Endodermal cell (in vitro differentiated cells): ENCODE measurements around the gene NF1. TPM values are rescaled to one million over a fixed set of nuclear protein-coding genes. Genes with fewer than 3 reads are reported as not detected.

Experiments
- DNase-seq: peaks from one replicate; pipeline ENCODE4 v3.0.0-alpha.2; 2017
- H3K27ac ChIP-seq: 2 replicates; pipeline ENCODE4 v1.5.1; 2013; ENCODE audit warnings: mild to moderate bottlenecking, low read depth, low read length, moderate library complexity
- H3K27me3 ChIP-seq: 2 replicates; pipeline ENCODE4 v1.6.1; 2013; ENCODE audit warnings: mild to moderate bottlenecking, low read length, moderate library complexity; ENCODE audit not compliant: insufficient read depth, control insufficient read depth, poor library complexity, severe bottlenecking
- H3K36me3 ChIP-seq: 2 replicates; pipeline ENCODE4 v1.7.0; 2013; ENCODE audit warnings: mild to moderate bottlenecking, low read length, moderate library complexity; ENCODE audit not compliant: control insufficient read depth, insufficient read depth
- H3K4me1 ChIP-seq: one replicate; pipeline ENCODE4 v1.7.0; 2013; ENCODE audit warnings: low read length; ENCODE audit not compliant: control insufficient read depth, insufficient read depth
- H3K4me3 ChIP-seq: 2 replicates; pipeline ENCODE4 v1.5.1; 2013; ENCODE audit warnings: mild to moderate bottlenecking, low read length, moderate library complexity
- H3K9ac ChIP-seq: 2 replicates; pipeline ENCODE4 v1.6.1; 2013; ENCODE audit warnings: mild to moderate bottlenecking, low read length, moderate library complexity; ENCODE audit not compliant: poor library complexity, severe bottlenecking; ENCODE audit errors: extremely low read depth
- H3K9me3 ChIP-seq: 2 replicates; pipeline ENCODE4 v1.6.1; 2013; ENCODE audit warnings: mild to moderate bottlenecking, low read length, moderate library complexity; ENCODE audit not compliant: control insufficient read depth
- H3K27ac Mint-ChIP-seq: 2 replicates; pipeline ENCODE4 v1.8.0; 2020; ENCODE audit warnings: mixed read lengths
- H3K27me3 Mint-ChIP-seq: 2 replicates; pipeline ENCODE4 v1.8.0; 2021; ENCODE audit warnings: mild to moderate bottlenecking, mixed read lengths; ENCODE audit not compliant: insufficient read depth
- H3K36me3 Mint-ChIP-seq: 2 replicates; pipeline ENCODE4 v1.8.0; 2020; ENCODE audit warnings: low read depth, mixed read lengths
- H3K4me1 Mint-ChIP-seq: 2 replicates; pipeline ENCODE4 v1.8.0; 2020; ENCODE audit warnings: mixed read lengths
- H3K4me3 Mint-ChIP-seq: 2 replicates; pipeline ENCODE4 v1.8.0; 2020; ENCODE audit warnings: mild to moderate bottlenecking, moderate library complexity, mixed read lengths
- H3K9me3 Mint-ChIP-seq: 2 replicates; pipeline ENCODE4 v1.8.0; 2020; ENCODE audit warnings: mild to moderate bottlenecking, mixed read lengths
- CTCF ChIP-seq: fragments of 200-600 bp; sonication (generic); conservative IDR thresholded peaks from 2 replicates; pipeline ENCODE4 v1.5.0; 2021; ENCODE audit warnings: antibody characterized with exemption, mild to moderate bottlenecking
- WGBS, 2 experiments: methylation state at CpG; one replicate each; pipeline versions ENCODE4 v1.1.5 to v1.1.7; 2013; ENCODE audit warnings: missing lambda C conversion rate in 2 of 2, mixed read lengths in 1 of 2; ENCODE audit not compliant: insufficient coverage in 1 of 2, insufficient read length in 1 of 2; 5-methylcytosine and 5-hydroxymethylcytosine counted together
- total RNA-seq, 2 donors: library from RNA; stranded (reverse); fragmentation: NEBNext Ultra II Directional in 1 of 2; extraction: Animal tissue kit (Norgen Biotek cat#: 25700) in 1 of 2; gene quantifications; 2 replicates in 1 of 2; 3 replicates in 1 of 2; pipeline ENCODE4 v1.2.1, GENCODE V29; 2021

NF1 gene
- total RNA-seq, 2 donors from 2014 or later, result 61.9 to 69.3 TPM

DNA sequence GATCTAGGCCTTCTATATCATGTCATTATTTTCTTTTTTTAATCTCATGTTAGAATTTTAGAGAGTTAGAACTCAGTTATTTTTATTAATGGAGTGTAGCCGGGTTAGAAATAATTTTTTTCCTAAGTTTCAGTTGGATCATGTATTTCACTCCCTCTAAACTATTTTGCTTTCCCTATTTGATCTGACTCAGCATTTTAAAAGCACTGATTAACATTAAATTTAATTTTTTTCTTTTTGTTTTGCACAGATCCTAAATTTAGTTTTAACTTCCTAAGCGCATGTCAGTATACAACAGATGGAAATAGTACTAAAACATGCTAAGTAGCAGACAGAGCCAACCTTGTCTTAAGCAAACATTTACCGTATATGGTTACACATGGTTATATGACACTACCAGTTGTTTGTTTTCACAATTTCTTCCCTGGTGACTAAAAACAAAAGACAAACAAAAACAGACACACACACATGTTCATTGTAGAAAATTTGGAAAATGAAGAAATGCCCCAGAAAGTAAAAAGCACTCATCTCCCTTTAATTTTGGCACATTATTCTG is 263.1 kb downstream of the NF1 start:
- 94 to 100% methylated on average over 1 to 2 of the region's 3 CpGs for WGBS, 2 experiments
- Mint-ChIP-seq H3K27me3 (no peaks in the 10 kb centered on the region), H3K4me1 (peaks cover 2% of the 10 kb centered on the region), H3K36me3 (peaks cover 55% of the 10 kb centered on the region), H3K27ac (no peak overlapping the region), H3K4me3 (no peak overlapping the region), H3K9me3 (no peaks in the 10 kb centered on the region)
- Histone ChIP-seq H3K27me3 (no peaks in the 10 kb centered on the region), H3K4me1 (no peaks in the 10 kb centered on the region), H3K9me3 (no peaks in the 10 kb centered on the region), H3K4me3 (no peak overlapping the region), H3K36me3 (peaks cover 83% of the 10 kb centered on the region), H3K27ac (no peak overlapping the region), H3K9ac (no peak overlapping the region)
- TF ChIP-seq CTCF, result no peak
- DNase-seq, result no peak

GRCh38 chr17:31364012-31364411 is 269.2 kb downstream of the NF1 start:
- no peak overlapping the region for H3K27ac Mint-ChIP-seq
- Histone ChIP-seq H3K4me3 (no peak overlapping the region), H3K27ac (no peak overlapping the region), H3K27me3 (no peaks in the 10 kb centered on the region), H3K4me1 (no peaks in the 10 kb centered on the region), H3K9ac (no peak overlapping the region), H3K9me3 (no peaks in the 10 kb centered on the region), H3K36me3 (peaks cover 61% of the 10 kb centered on the region)
- WGBS, 2 experiments, result 97% methylated on average over 6 of the region's 6 CpGs
- peaks cover 41% of the 10 kb centered on the region for H3K36me3 Mint-ChIP-seq
- H3K27me3 Mint-ChIP-seq, result no peaks in the 10 kb centered on the region
- H3K4me1 Mint-ChIP-seq, result peaks cover 2% of the 10 kb centered on the region
- TF ChIP-seq CTCF, result no peak
- DNase-seq, result no peak
- no peaks in the 10 kb centered on the region for H3K9me3 Mint-ChIP-seq
- no peak overlapping the region for H3K4me3 Mint-ChIP-seq

GRCh38 chr17:31366088-31366487 is 271.3 kb downstream of the NF1 start:
- no peaks in the 10 kb centered on the region for H3K4me1 ChIP-seq
- DNase-seq, result no peak
- Mint-ChIP-seq H3K27me3 (no peaks in the 10 kb centered on the region), H3K9me3 (no peaks in the 10 kb centered on the region), H3K27ac (no peak overlapping the region), H3K4me3 (no peak overlapping the region), H3K4me1 (peaks cover 2% of the 10 kb centered on the region), H3K36me3 (peaks cover 30% of the 10 kb centered on the region)
- no peak overlapping the region for H3K27ac ChIP-seq
- no peak overlapping the region for H3K9ac ChIP-seq
- no peak for TF ChIP-seq CTCF
- H3K4me3 ChIP-seq, result no peak overlapping the region
- 95 to 96% methylated on average over 4 of the region's 4 CpGs for WGBS, 2 experiments
- H3K9me3 ChIP-seq, result no peaks in the 10 kb centered on the region
- no peaks in the 10 kb centered on the region for H3K27me3 ChIP-seq
- H3K36me3 ChIP-seq, result peaks cover 56% of the 10 kb centered on the region
